Left hindlimb (tissue), 1 donor: ENCODE data around the gene CNTF.

Experiments
- DNase-seq: peaks from one replicate; pipeline ENCODE4 v3.0.0-alpha.2; 2018

The CNTF gene

GRCh38 chr11:58647866-58648265, 25.4 kb downstream of the CNTF start:
- no peak for DNase-seq

GRCh38 chr11:58649623-58650022, 27.2 kb downstream of the CNTF start:
- DNase-seq, result no peak

GRCh38 chr11:58650496-58650895, 28.0 kb downstream of the CNTF start:
- DNase-seq, result no peak

GRCh38 chr11:58652726-58653280, 30.3 kb downstream of the CNTF start:
- DNase-seq, result no peak

GRCh38 chr11:58654079-58654907, 31.8 kb downstream of the CNTF start:
- DNase-seq, result peak; percentile 74

GRCh38 chr11:58654908-58655296, 32.4 kb downstream of the CNTF start:
- no peak for DNase-seq

- DNase-seq, result no peak
Observed at GRCh38 chr11:58656348-58656747, 33.9 kb downstream of the CNTF start.

GRCh38 chr11:58658623-58659022, 36.2 kb downstream of the CNTF start:
- no peak for DNase-seq

- DNase-seq, result no peak
Observed at GRCh38 chr11:58659404-58659803, 36.9 kb downstream of the CNTF start.

GRCh38 chr11:58659910-58660570, 37.6 kb downstream of the CNTF start:
- no peak for DNase-seq

GRCh38 chr11:58671983-58672633, 49.6 kb downstream of the CNTF start:
- no peak for DNase-seq

- no peak for DNase-seq
Observed at GRCh38 chr11:58674609-58675008, 52.1 kb downstream of the CNTF start.
